Kidney (tissue), 14 donors: ENCODE measurements around the gene PRR7. TPM values are rescaled to one million over a fixed set of nuclear protein-coding genes. Genes with fewer than 3 reads are reported as not detected.

Experiments used
- DNase-seq, 5 donors: peaks; one replicate each; pipeline ENCODE4 v3.0.0-alpha.2; 2013 to 2020
- FAIRE-seq: peaks from 2 replicates; lab custom pipeline; 2012; peaks lifted over from hg19 to GRCh38; lab: Jason Lieb, UNC
- H3K27ac ChIP-seq, 2 donors: one replicate each; pipeline ENCODE4 v1.7.0; 2013; ENCODE audit warnings: low read depth in 2 of 2, low read length in 2 of 2, inconsistent platforms in 1 of 2
- H3K27me3 ChIP-seq: one replicate; pipeline ENCODE4 v1.7.1; 2013; ENCODE audit warnings: low read length, inconsistent platforms; ENCODE audit not compliant: control insufficient read depth, insufficient read depth
- H3K36me3 ChIP-seq, 3 donors: one replicate each; pipeline versions ENCODE4 v1.7.0 to v1.7.1; 2013; ENCODE audit warnings: low read length in 3 of 3, control low read depth in 1 of 3, inconsistent platforms in 1 of 3; ENCODE audit not compliant: insufficient read depth in 3 of 3, control insufficient read depth in 2 of 3
- H3K4me1 ChIP-seq, 3 donors: one replicate each; pipeline versions ENCODE4 v1.7.0 to v1.7.1; 2013; ENCODE audit warnings: low read length in 3 of 3, inconsistent platforms in 1 of 3, low read depth in 1 of 3; ENCODE audit not compliant: control insufficient read depth in 2 of 3, insufficient read depth in 2 of 3
- H3K4me3 ChIP-seq, 3 donors: one replicate each; pipeline versions ENCODE4 v1.7.0 to v1.8.1; 2013; ENCODE audit warnings: low read length in 3 of 3, control low read depth in 1 of 3, inconsistent platforms in 1 of 3
- H3K9ac ChIP-seq, 3 donors: one replicate each; pipeline versions ENCODE4 v1.7.0 to v1.7.1; 2013; ENCODE audit warnings: low read length in 3 of 3, control low read depth in 1 of 3, inconsistent platforms in 1 of 3
- H3K9me3 ChIP-seq, 3 donors: one replicate each; pipeline versions ENCODE4 v1.7.0 to v1.7.1; 2013; ENCODE audit warnings: low read length in 3 of 3, control low read depth in 1 of 3, inconsistent platforms in 1 of 3; ENCODE audit not compliant: control insufficient read depth in 2 of 3, insufficient read depth in 1 of 3
- intact Hi-C: fragments of 100-400 bp; cut with DNase I; formaldehyde crosslinking; loops from one replicate; pipeline ENCODE4 v1.11.1; 2022
- polyA plus RNA-seq: library from polyadenylated mRNA; stranded (reverse); fragments of 350-450 nt; fragmentation: Illumina TruSeq; extraction: RNeasy Lipid Tissue Mini Kit (QIAGEN cat#74804); gene quantifications from one replicate; pipeline ENCODE4 v1.2.3, GENCODE V29; 2014; ENCODE audit warnings: low read depth, low replicate concordance; ENCODE audit not compliant: insufficient read depth
- total RNA-seq: library from RNA; stranded (reverse); fragmentation: NEBNext Ultra II Directional; extraction: Animal tissue kit (Norgen Biotek cat#: 25700); gene quantifications from one replicate; pipeline ENCODE4 v1.2.1, GENCODE V29; 2021
- TF ChIP-seq, protein P1 (sequence below): IDR thresholded peaks from 3 replicates; pipeline ENCODE4 v1.5.1; 2012; ENCODE audit warnings: mild to moderate bottlenecking, moderate library complexity, borderline replicate concordance; ENCODE audit not compliant: insufficient read depth; ENCODE audit errors: extremely low read depth
- donor health status: control.
- donor health status: control.
- donor health status: control.
- donor health status: control.
- donor health status: control.
- donor health status: DM: yes; HTN: yes; CAD: no.
- donor health status: Normal renal cell carcinoma (clear cell type).

PRR7 gene
- total and polyA plus RNA-seq, 2 donors from 2014 or later: 1.6 to 5.5 TPM

DNA sequence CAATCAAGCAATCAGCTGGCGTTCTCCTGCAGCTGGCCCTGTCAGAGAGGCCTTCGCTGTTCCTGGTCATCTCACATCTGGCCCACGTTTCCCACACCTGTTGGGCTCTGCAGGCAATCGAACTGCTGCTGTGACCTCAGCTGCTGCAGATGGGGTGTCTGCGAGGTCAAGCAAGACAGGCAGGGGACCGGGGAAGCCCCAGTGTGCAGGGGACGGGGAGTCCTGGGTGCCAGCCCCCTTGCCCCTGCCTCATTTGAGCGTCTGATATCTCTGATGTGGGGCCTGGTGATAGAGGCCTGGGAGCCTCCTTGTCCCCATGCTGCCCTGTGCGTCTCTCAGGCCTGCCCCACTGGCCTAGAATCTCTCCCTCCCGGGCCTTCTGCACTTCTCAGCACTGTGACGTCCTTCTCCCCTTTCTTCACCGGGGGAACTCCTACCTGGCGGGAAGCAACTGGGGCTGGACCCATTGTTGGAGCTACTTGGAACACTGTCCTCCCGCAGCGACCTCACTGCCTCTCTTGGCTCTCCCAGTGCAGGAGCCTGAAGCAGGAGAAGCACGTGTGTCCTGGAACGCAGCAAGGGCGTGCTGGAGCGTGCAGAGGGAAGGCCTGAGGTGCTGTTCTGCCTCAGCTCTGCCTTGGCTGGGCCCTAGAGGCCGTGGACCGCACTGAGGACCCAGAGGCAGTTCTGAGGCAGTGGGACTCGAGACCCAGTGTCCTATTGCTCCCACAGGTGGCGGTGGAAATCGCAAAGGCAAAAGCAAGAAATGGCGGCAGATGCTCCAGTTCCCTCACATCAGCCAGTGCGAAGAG lies 16.3 kb upstream of the PRR7 start:
- peaks cover 3 to 15% (median 15%) of the 10 kb centered on the region in 3 donors for H3K4me1 ChIP-seq
- intact Hi-C loops: no loop called here
- no peaks in the 10 kb centered on the region for H3K27me3 ChIP-seq
- TF ChIP-seq, protein P1, sequence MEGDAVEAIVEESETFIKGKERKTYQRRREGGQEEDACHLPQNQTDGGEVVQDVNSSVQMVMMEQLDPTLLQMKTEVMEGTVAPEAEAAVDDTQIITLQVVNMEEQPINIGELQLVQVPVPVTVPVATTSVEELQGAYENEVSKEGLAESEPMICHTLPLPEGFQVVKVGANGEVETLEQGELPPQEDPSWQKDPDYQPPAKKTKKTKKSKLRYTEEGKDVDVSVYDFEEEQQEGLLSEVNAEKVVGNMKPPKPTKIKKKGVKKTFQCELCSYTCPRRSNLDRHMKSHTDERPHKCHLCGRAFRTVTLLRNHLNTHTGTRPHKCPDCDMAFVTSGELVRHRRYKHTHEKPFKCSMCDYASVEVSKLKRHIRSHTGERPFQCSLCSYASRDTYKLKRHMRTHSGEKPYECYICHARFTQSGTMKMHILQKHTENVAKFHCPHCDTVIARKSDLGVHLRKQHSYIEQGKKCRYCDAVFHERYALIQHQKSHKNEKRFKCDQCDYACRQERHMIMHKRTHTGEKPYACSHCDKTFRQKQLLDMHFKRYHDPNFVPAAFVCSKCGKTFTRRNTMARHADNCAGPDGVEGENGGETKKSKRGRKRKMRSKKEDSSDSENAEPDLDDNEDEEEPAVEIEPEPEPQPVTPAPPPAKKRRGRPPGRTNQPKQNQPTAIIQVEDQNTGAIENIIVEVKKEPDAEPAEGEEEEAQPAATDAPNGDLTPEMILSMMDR: no peak
- H3K27ac ChIP-seq: no peak overlapping the region
- DNase-seq: no peak
- H3K9me3 ChIP-seq: no peaks in the 10 kb centered on the region
- H3K4me3 ChIP-seq: no peak overlapping the region
- no peak for FAIRE-seq
- no peak overlapping the region for H3K9ac ChIP-seq
- H3K36me3 ChIP-seq: peaks cover 0 to 10% (median 8%) of the 10 kb centered on the region in 3 donors

DNA sequence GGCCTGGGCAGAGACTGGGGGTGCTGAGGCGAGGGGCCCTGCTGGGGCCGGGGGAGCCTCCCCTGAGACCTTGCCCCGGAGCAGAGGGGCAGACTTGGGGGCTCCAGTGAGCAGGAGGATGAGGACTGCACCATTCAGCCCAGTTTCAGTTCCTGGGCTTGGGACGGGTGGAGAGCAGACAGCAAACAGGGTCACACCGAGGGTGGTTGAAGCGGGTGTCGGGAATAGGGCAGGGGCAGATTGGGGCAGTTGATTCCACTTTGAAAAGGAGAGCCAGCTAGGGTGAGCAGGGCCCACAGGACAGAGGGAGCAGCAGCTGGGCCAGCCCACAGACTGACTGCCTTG lies 15.7 kb upstream of the PRR7 start:
- Histone ChIP-seq H3K9ac (no peak overlapping the region), H3K4me3 (no peak overlapping the region), H3K4me1 (peaks cover 3 to 11% (median 10%) of the 10 kb centered on the region in 3 donors), H3K36me3 (peaks cover 0 to 11% (median 10%) of the 10 kb centered on the region in 3 donors), H3K27me3 (no peaks in the 10 kb centered on the region), H3K9me3 (no peaks in the 10 kb centered on the region), H3K27ac (no peak overlapping the region)
- FAIRE-seq (no peak), DNase-seq (no peak)
- intact Hi-C loops: no loop called here
- TF ChIP-seq, protein P1: no peak

DNA sequence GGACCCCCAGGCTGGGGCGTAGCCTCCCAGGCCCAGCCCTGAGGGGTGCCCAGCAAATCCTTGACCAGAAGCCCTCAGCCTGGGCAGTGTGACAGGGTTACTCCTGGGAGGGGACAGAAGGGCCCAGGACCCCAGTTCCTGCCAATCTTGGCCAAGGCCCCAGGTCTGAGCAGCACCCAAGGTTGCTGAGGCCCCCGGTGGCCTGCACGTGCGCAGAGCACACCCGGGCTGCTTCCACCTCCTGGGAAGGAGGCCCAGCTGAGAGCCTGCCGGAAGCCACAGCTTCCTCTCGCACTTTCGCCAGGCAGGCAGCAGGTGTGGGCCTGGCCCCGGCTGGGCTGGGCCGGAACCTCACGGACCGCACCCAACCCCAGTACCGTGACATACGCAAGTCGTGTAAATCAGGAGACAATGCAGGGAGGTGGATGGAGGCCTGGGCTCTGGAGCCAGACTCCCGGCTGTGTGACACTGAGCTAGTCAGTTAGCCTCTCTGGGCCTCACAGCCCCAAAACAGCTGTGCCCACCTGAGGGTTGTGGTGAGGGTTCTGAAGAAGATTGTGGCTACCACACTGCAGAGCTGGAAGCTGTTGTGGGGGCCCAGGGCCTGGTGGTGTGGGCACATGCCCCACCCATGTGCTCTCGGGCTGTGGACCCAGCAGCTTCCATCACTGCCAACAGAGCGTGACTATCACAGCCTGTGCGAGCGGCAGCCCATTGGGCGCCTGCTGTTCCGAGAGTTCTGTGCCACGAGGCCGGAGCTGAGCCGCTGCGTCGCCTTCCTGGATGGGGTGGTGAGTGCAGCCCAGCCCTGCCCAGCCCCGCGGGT lies 15.1 kb upstream of the PRR7 start:
- intact Hi-C loops: no loop called here
- no peak for FAIRE-seq
- no peaks in the 10 kb centered on the region for H3K9me3 ChIP-seq
- H3K4me3 ChIP-seq: no peak overlapping the region
- H3K36me3 ChIP-seq: peaks cover 0 to 11% (median 10%) of the 10 kb centered on the region in 3 donors
- H3K9ac ChIP-seq: no peak overlapping the region
- DNase-seq: peak in 1 of 5 donors; percentile 86
- H3K4me1 ChIP-seq: peaks cover 3 to 11% (median 10%) of the 10 kb centered on the region in 3 donors
- TF ChIP-seq, protein P1: no peak
- H3K27ac ChIP-seq: no peak overlapping the region
- no peaks in the 10 kb centered on the region for H3K27me3 ChIP-seq
